ENCODE results near the gene SLC9A8.
A peak's percentile ranks its signal among the peaks of the same experiment; 100 is the strongest.

The SLC9A8 gene

GRCh38 chr20:49919009-49919408 is 106.4 kb downstream of the SLC9A8 start:
- DNase-seq, result no peak

- DNase-seq, result no peak
Observed at GRCh38 chr20:49919461-49919860, 106.8 kb downstream of the SLC9A8 start.

GRCh38 chr20:49924247-49924646 is 111.6 kb downstream of the SLC9A8 start:
- DNase-seq, result no peak

GRCh38 chr20:49925901-49926454 is 113.3 kb downstream of the SLC9A8 start:
- DNase-seq, result no peak

GRCh38 chr20:49928411-49929141 is 115.9 kb downstream of the SLC9A8 start:
- peak; percentile 40 for DNase-seq

GRCh38 chr20:49929142-49929494 is 116.5 kb downstream of the SLC9A8 start:
- no peak for DNase-seq

GRCh38 chr20:49935746-49936152 is 123.1 kb downstream of the SLC9A8 start:
- DNase-seq, result no peak

- DNase-seq, result peak; percentile 73
Observed at GRCh38 chr20:49936153-49937026, 123.8 kb downstream of the SLC9A8 start, which contains the start of gene RNF114. Gene RNF114 (plus strand): TSS chr20:49936397. CDS start chr20:49936413, 16 bp downstream.

- DNase-seq, result no peak
Observed at GRCh38 chr20:49937027-49937929, 124.7 kb downstream of the SLC9A8 start.

GRCh38 chr20:49938173-49939163 is 125.8 kb downstream of the SLC9A8 start:
- DNase-seq, result no peak

- no peak for DNase-seq
Observed at GRCh38 chr20:49941456-49941855, 128.8 kb downstream of the SLC9A8 start.

Data from DMS153 (cell line).